Caco-2 (cell line): Measurements from ENCODE around the gene POLR2C. TPM values are rescaled to one million over a fixed set of nuclear protein-coding genes. Genes with fewer than 3 reads are reported as not detected.

Experiments used
- BruUV-seq: library from RNA; stranded (reverse); fragments of 400-500 nt; replicated peaks from 2 replicates; lab custom pipeline; 2021; lab: Mats Ljungman, UMichigan
- CTCF ChIA-PET: fragments of 300-600 bp; sonication (Branson Sonifier 250); formaldehyde crosslinking; loops from one replicate; lab custom pipeline; 2022; ENCODE audit warnings: antibody characterized with exemption; lab: Charles Lee
- POLR2A ChIA-PET: fragments of 300-600 bp; sonication (Branson Sonifier 250); formaldehyde crosslinking; loops from one replicate; lab custom pipeline; 2022; ENCODE audit warnings: antibody characterized with exemption; lab: Charles Lee
- DNase-seq, 2 experiments: peaks; one replicate each; pipeline versions ENCODE4 v3.0.0 to v3.0.0-alpha.2; 2020 to 2022
- H3K27me3 ChIP-seq: replicated peaks from 2 replicates; pipeline ENCODE4 v1.6.0; 2011; ENCODE audit warnings: low read length; ENCODE audit not compliant: control insufficient read depth, insufficient read depth
- H3K36me3 ChIP-seq: 2 replicates; pipeline ENCODE4 v1.5.1; 2011; ENCODE audit warnings: low read length; ENCODE audit not compliant: control insufficient read depth, insufficient read depth
- H3K4me1 ChIP-seq: fragments of 250-450 bp; sonication (Bioruptor Pico); 2 replicates; pipeline ENCODE4 v1.5.1; 2020; ENCODE audit warnings: mild to moderate bottlenecking
- H3K4me3 ChIP-seq: 2 replicates; pipeline ENCODE4 v1.5.1; 2011; ENCODE audit warnings: low read depth, mild to moderate bottlenecking, control low read depth, low read length
- H3K9me3 ChIP-seq: fragments of 250-450 bp; sonication (Bioruptor Pico); 2 replicates; pipeline ENCODE4 v1.5.1; 2020; ENCODE audit warnings: mild to moderate bottlenecking, moderate library complexity
- H3K27ac Mint-ChIP-seq: one replicate; pipeline ENCODE4 v1.8.0; 2022; ENCODE audit warnings: mixed read lengths; ENCODE audit not compliant: unreplicated experiment
- H3K27me3 Mint-ChIP-seq: one replicate; pipeline ENCODE4 v1.8.0; 2022; ENCODE audit warnings: mixed read lengths; ENCODE audit not compliant: insufficient read depth, unreplicated experiment
- H3K36me3 Mint-ChIP-seq: one replicate; pipeline ENCODE4 v1.8.0; 2022; ENCODE audit warnings: mild to moderate bottlenecking, mixed read lengths; ENCODE audit not compliant: insufficient read depth, unreplicated experiment
- H3K4me1 Mint-ChIP-seq: one replicate; pipeline ENCODE4 v1.8.0; 2022; ENCODE audit warnings: low read depth, mixed read lengths; ENCODE audit not compliant: unreplicated experiment
- H3K4me3 Mint-ChIP-seq: one replicate; pipeline ENCODE4 v1.8.0; 2022; ENCODE audit warnings: mild to moderate bottlenecking, moderate library complexity, mixed read lengths; ENCODE audit not compliant: unreplicated experiment
- H3K9me3 Mint-ChIP-seq: one replicate; pipeline ENCODE4 v1.8.0; 2022; ENCODE audit warnings: mixed read lengths; ENCODE audit not compliant: unreplicated experiment
- intact Hi-C: fragments of 100-400 bp; cut with micrococcal nuclease; formaldehyde crosslinking; loops from one replicate; pipeline ENCODE4 v1.10.0; 2022; ENCODE audit not compliant: unreplicated experiment
- total RNA-seq: library from RNA; stranded (reverse); gene quantifications from 2 replicates; pipeline ENCODE4 v1.2.3, GENCODE V29; 2022
- TF ChIP-seq, protein P1 (sequence below), 2 experiments: fragments of 200-600 bp in 1 of 2; IDR thresholded peaks; 1 replicate in 1 of 2; 2 replicates in 1 of 2; pipeline versions ENCODE4 v1.5.1 to v1.8.0; 2011 to 2022; ENCODE audit warnings: antibody characterized with exemption in 1 of 2, control low read depth in 1 of 2, inconsistent platforms in 1 of 2, low read depth in 1 of 2, low read length in 1 of 2, mild to moderate bottlenecking in 1 of 2, moderate library complexity in 1 of 2; ENCODE audit not compliant: insufficient read depth in 1 of 2, severe bottlenecking in 1 of 2, unreplicated experiment in 1 of 2

Gene POLR2C
- total RNA-seq, 1 experiment from 2014 or later = 100 TPM

DNA sequence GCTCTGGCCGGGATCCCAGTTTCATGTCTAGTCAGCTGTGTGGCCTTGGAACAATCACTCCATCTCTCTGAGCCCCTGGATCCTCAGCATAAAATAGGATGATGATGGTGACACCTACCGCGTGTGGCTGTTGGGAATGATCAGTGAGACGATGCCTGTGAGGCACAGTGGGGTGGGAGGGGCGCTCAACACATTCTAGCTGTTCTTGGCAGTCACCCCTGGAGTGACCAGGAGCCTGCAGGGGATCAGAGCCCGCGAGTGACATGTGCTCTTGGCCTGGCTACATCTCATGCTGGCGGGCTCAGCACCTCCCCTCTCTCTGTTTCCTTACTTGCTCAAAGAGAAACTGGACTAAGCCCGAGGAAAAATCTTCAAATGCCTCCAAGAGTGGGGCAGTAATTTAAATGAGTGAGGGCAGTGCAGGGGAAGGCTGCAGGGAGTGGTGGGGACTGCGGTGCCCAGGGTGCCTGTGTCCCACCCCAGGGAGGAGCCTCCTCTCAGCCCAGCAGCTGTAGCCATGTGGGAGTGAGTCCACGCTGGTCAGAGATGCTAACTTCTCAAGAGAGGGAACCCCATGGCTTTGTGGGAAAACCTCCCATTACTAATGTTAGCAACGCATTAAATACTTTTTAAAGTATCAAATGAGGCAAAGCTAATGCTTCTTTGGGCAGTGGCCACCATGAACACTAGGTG, 46.9 kb downstream of the POLR2C start:
- ChIA-PET CTCF (interaction anchor here (1.5 kb wide), 1 partner anchor 10 kb away, joined by 5 read pairs; no protein-coding TSS in a partner anchor), POLR2A (no interaction called here)
- Mint-ChIP-seq H3K27ac (no peak overlapping the region), H3K9me3 (no peaks in the 10 kb centered on the region), H3K27me3 (no peaks in the 10 kb centered on the region), H3K4me1 (peaks cover 8% of the 10 kb centered on the region), H3K36me3 (no peaks in the 10 kb centered on the region), H3K4me3 (no peak overlapping the region)
- Histone ChIP-seq H3K4me1 (peaks cover 25% of the 10 kb centered on the region), H3K36me3 (no peaks in the 10 kb centered on the region), H3K27me3 (no peaks in the 10 kb centered on the region), H3K9me3 (no peaks in the 10 kb centered on the region), H3K4me3 (no peak overlapping the region)
- BruUV-seq = no TSS peak
- DNase-seq = no peak
- TF ChIP-seq, protein P1, sequence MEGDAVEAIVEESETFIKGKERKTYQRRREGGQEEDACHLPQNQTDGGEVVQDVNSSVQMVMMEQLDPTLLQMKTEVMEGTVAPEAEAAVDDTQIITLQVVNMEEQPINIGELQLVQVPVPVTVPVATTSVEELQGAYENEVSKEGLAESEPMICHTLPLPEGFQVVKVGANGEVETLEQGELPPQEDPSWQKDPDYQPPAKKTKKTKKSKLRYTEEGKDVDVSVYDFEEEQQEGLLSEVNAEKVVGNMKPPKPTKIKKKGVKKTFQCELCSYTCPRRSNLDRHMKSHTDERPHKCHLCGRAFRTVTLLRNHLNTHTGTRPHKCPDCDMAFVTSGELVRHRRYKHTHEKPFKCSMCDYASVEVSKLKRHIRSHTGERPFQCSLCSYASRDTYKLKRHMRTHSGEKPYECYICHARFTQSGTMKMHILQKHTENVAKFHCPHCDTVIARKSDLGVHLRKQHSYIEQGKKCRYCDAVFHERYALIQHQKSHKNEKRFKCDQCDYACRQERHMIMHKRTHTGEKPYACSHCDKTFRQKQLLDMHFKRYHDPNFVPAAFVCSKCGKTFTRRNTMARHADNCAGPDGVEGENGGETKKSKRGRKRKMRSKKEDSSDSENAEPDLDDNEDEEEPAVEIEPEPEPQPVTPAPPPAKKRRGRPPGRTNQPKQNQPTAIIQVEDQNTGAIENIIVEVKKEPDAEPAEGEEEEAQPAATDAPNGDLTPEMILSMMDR (IDR thresholded peaks at IDR 0.05; ENCODE audit: insufficient read depth in 1 of 2, low read depth in 1 of 2, low read length in 1 of 2, severe bottlenecking in 1 of 2, unreplicated experiment in 1 of 2) = no peak
- intact Hi-C loops = no loop called here

DNA sequence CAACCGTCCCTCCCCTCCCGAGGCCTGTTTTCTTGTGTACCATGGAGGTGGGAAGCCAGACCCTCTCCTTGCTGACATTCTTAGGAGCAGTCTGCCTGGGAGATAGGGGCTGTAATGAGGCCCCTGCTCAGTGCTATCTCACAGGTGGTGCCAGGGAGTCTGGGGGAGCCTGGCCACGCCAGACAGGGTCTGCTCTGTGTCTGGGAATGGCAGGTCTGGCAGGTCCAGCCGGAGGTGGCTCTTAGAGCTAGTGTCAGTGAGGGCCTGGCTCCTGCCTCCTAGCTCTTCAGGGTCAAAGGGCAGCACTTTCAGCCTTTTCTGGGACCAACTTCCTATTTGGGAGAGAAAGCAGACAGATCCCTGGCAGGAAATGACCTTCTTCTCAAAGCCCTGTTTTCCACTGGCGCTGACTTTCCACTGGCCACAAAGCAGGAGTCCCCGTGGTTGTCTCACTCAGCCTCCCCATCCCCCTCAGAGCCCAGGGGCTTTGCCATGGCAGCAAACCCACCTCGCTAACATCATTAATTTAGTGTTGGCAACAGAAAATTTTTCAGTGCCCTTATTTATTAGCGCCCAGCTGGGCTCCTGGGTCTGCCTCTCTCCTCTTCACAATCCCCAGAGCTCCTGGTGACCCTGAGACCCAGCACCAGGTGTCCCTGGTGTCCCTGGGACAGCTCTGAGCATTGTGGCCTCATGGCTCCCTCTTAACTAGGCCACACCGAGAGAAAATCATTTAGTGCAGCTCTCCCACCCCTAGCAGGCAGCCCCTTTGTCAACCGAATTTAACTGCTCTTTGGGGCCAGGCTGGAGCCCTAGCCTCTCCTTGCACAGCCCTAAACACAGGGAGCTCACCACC, 47.8 kb downstream of the POLR2C start:
- intact Hi-C loops = no loop called here
- H3K4me3 ChIP-seq = no peak overlapping the region
- BruUV-seq = no TSS peak
- no peak for DNase-seq
- Mint-ChIP-seq H3K27ac (no peak overlapping the region), H3K9me3 (no peaks in the 10 kb centered on the region), H3K4me1 (peaks cover 8% of the 10 kb centered on the region), H3K27me3 (no peaks in the 10 kb centered on the region), H3K36me3 (no peaks in the 10 kb centered on the region), H3K4me3 (no peak overlapping the region)
- no peaks in the 10 kb centered on the region for H3K9me3 ChIP-seq
- POLR2A ChIA-PET = no interaction called here
- peaks cover 25% of the 10 kb centered on the region for H3K4me1 ChIP-seq
- no peaks in the 10 kb centered on the region for H3K36me3 ChIP-seq
- TF ChIP-seq, protein P1 (IDR thresholded peaks at IDR 0.05; ENCODE audit: insufficient read depth in 1 of 2, low read depth in 1 of 2, low read length in 1 of 2, severe bottlenecking in 1 of 2, unreplicated experiment in 1 of 2) = no peak
- CTCF ChIA-PET = interaction anchor here (1.0 to 1.5 kb wide), 2 partner anchors 9 to 11 kb away, joined by 5 to 7 read pairs; no protein-coding TSS in a partner anchor
- H3K27me3 ChIP-seq = no peaks in the 10 kb centered on the region

DNA sequence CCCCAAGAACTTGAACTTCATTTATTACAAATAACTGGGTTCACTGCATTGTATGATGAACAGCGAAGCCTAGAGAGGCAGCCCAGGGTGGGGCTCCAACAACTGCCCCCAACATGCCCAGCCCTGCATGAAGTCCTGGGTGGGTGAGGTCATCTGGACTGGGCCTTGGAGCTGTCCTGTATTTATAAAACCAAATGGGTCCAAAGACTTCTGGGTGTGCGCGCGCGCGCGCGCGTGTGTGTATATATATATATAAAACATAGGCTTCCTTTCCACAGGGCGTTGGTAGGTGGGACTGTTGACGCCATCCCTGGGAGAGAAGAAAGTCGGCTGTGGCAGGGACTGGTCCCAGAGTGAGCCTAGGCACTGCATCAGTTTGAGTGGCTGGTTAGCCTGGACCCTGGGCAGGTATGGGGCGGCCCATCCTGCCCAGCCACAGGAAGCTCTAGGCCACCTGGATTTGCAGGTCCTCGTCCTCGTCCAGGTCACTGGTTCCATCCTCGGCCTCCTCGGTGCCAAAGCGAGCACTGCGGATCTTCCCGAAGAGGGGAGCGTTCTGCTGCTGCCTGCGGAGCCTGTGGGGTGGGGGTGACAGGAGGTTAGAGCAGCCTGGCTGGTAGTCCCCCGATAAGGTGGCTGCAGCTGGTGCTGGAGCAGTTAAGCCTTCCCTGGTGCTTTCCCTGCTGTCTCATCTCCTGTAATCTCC, 50.0 kb downstream of the POLR2C start:
- TF ChIP-seq, protein P1 (IDR thresholded peaks at IDR 0.05; ENCODE audit: insufficient read depth in 1 of 2, low read depth in 1 of 2, low read length in 1 of 2, severe bottlenecking in 1 of 2, unreplicated experiment in 1 of 2) = no peak
- H3K27ac Mint-ChIP-seq = peak overlapping the region; percentile 23

More for the DNA sequence above, 50.0 kb downstream of the POLR2C start:
- Histone ChIP-seq H3K27me3 (no peaks in the 10 kb centered on the region), H3K36me3 (no peaks in the 10 kb centered on the region; the same call in 1 of the 2 replicates), H3K4me1 (peaks cover 25% of the 10 kb centered on the region), H3K4me3 (no peak overlapping the region), H3K9me3 (no peaks in the 10 kb centered on the region)
- CTCF ChIA-PET = interaction anchor here (1.2 to 1.8 kb wide), 2 partner anchors 14 to 50 kb away, joined by 3 to 7 read pairs; partner anchors contain the start of gene POLR2C
- no peak for DNase-seq
- POLR2A ChIA-PET = no interaction called here
- Mint-ChIP-seq H3K9me3 (no peaks in the 10 kb centered on the region), H3K4me1 (peaks cover 14% of the 10 kb centered on the region), H3K27me3 (no peaks in the 10 kb centered on the region), H3K36me3 (no peaks in the 10 kb centered on the region), H3K4me3 (peak overlapping the region; percentile 27)
- intact Hi-C loops = no loop called here
- no TSS peak for BruUV-seq
